Peyer's patch (tissue), 4 donors: ENCODE data around the gene DOCK1.

ENCODE experiments used
- POLR2A ChIP-seq, 2 donors: fragments of 450-650 bp; IDR thresholded peaks; one replicate each; pipeline ENCODE4 v1.5.1; 2017; ENCODE audit warnings: antibody characterized with exemption in 2 of 2, mild to moderate bottlenecking in 2 of 2, moderate library complexity in 2 of 2
- TF ChIP-seq, protein P1 (sequence below), 6 experiments: fragments of 450-650 bp in 4 of 6; fragments of 200-600 bp in 2 of 6; sonication (generic) in 1 of 6; IDR thresholded peaks; one replicate each; pipeline ENCODE4 v1.5.1; 2017 to 2019; ENCODE audit warnings: antibody characterized with exemption in 6 of 6, mild to moderate bottlenecking in 3 of 6, moderate library complexity in 1 of 6

DNA sequence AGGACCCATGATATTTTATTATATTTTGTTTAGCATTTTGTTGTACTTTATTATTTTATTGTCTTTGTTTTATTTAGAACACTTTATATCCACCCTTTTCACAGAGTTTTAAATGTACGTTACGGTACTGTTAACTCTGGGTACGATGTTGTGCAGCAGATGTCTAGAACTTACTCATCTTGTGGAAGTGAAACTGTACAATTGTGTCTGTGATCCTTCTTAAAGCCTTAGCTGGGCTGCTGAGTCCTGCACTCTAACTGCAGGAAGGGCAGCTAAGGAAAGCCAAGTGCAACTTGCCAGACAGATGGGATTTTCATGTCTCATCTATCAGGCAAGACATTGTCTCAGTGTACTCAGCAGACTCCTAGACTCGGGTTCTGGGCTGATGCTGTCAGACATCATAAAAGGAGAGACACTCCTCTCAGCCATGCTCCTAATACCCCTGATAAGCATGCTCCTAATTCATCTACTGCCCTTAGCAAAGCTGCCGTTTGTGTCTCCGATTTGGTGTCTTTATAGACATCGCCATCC, 305.8 kb downstream of the DOCK1 start:
- TF ChIP-seq, protein P1, sequence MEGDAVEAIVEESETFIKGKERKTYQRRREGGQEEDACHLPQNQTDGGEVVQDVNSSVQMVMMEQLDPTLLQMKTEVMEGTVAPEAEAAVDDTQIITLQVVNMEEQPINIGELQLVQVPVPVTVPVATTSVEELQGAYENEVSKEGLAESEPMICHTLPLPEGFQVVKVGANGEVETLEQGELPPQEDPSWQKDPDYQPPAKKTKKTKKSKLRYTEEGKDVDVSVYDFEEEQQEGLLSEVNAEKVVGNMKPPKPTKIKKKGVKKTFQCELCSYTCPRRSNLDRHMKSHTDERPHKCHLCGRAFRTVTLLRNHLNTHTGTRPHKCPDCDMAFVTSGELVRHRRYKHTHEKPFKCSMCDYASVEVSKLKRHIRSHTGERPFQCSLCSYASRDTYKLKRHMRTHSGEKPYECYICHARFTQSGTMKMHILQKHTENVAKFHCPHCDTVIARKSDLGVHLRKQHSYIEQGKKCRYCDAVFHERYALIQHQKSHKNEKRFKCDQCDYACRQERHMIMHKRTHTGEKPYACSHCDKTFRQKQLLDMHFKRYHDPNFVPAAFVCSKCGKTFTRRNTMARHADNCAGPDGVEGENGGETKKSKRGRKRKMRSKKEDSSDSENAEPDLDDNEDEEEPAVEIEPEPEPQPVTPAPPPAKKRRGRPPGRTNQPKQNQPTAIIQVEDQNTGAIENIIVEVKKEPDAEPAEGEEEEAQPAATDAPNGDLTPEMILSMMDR (IDR thresholded peaks at IDR 0.05), result no peak
- no peak for TF ChIP-seq POLR2A (IDR thresholded peaks at IDR 0.05)
